ENCODE measurements around the gene BZW1. TPM values are rescaled to one million over a fixed set of nuclear protein-coding genes. Genes with fewer than 3 reads are reported as not detected.

BZW1 gene
- total RNA-seq, 1 experiment from 2014 or later, result 553 TPM

DNA sequence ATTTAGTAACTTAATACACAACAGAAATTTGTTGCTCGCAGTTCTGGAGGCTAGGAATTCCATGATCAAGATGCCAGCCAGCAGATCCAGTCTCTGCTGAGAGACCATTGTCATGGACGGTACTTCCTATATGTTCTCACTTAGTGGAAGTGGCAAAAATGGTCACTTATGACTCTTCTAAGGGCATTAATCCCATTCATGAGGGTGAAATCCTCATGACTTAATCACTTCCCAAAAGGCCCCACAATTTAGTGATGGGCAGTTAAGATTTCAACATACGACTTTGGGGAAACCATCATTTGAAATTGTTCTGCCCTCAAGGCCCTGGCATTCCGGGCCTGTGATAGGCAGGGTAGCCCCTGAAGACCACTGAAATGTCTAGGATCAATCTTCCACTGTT, 23.0 kb downstream of the BZW1 start:
- no peak for DNase-seq (ENCODE audit: low read depth)

DNA sequence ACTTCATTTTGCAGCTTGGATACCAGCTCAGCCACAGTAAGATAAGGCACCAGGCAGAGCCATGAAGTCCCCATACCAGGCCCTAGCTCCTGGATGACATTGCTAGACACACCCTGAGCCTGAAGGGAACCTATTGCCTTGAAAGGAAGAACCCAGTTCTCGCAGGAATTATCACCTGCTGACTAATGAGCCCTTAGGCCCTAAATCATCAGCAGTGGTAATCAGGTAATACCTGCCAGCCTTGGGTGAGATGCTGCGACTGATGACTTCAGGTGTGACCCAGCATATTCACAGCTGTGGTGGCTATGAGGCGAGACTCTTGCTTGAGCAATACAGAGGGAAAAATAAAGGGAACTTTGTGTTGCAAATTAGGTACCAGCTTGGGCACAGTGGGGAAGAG, 27.8 kb downstream of the BZW1 start:
- no peak for DNase-seq (ENCODE audit: low read depth)

DNA sequence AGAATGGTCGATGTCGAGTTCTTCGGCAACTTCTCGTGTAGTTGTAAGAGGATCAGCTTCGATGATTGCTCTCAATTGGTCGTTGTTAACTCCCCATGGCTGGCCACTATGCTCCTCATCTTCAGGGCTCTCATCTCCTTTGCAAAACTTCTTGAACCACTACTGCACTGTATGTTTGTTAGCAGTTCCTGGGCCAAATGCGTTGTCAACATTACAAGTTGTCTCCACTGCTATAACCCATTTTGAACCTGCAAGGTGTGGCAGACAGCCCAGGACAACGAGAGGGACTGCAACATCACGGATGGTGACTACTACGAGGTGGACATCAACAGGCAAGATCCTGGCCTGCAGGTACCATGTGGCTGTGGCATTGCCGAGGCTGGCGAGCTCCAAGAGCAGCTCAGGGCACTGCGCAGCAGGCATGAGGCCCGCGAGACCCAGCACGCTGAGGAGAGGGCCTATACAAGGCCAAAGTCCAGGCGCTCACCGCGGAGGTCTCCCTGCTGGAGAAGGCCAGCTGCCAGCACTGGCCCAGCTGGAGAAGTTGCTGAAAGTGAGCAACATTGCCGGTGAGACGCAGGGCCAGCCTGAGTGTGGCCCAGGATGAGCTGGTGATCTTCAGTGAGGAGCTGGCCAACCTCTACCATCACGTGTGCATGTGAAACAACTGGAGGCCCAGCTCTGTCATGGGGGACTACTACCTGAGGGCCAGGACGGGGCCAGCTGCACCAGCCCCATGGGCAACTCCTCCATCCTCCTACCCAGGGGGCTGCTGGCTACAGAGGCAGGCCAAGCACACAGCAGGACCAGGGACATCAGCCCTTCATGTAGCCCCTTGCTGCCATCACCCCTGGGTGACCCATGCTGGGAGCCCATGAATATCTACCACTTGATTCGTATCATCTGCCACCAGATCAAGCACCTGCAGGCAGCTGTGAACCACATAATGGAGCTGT, 32.6 kb downstream of the BZW1 start:
- no peak for DNase-seq (ENCODE audit: low read depth)

DNA sequence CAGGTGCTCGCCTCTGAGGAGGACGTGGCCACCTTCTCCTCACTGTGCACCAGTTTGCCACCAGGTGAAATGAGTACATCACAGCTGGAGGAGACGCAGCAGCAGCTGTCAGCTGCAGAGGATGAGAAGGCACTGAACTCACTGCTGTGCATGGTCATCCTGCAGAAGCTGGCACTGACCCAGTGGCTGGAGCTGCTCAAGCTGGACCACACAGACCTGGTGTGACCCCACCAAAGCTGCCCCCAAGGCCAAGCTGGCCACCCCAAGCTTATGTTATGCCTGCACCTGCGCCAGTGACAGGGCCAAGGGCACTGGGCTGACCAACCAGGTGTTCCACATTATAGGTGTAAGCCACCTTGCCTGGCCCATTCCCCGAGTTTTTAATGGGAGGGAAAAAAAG, 33.5 kb downstream of the BZW1 start:
- no peak for DNase-seq (ENCODE audit: low read depth)

DNA sequence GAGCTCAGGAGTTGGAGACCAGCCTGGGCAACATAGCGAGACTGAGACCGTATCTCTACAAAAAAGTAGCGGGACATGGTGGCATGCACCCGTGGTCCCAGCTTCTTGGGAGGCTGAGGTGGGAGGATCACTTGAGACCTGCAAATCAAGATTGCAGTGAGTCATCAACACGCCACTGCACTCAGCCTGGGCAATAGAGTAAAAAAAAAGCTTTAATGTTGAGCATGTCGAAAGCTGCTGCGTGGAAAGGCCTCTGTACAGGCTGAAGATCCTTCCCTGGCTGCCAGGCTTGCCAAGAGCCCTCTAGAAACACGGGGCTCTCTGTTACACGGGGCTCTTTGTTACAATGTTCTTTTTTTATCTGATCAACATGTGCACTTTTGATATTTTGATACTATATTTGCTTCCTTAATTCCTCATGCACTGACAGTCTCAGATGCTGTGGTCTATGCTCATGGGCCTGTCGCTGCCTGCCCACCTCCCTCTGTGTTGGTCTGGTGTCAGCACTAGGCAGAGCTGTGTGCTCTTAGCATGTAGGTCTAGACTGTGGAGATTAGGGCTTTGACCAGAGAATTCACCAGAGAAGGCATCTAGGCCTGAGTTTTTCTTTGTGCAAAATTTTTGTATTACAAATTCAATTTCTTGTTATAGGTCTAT, 34.1 kb downstream of the BZW1 start:
- no peak for DNase-seq (ENCODE audit: low read depth)

DNA sequence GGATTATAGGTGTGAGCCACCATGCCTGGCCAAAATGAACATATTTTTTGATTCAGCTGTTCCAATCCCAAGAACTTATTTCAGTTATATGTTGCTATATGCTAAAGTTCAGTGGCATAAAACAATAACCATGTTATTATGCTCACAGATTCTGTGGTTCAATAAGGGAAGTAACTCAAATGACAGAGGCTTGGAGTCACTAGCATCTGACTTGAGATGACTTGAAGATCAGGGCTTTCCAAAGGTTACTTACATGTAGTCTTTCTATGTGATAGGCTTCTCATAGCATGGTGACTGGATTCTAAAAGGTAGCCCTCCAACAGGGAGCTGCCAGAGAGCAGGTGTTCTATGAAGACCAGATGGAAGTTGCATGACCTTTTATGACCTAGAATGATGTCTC, 35.6 kb downstream of the BZW1 start:
- DNase-seq (ENCODE audit: low read depth), result no peak

DNA sequence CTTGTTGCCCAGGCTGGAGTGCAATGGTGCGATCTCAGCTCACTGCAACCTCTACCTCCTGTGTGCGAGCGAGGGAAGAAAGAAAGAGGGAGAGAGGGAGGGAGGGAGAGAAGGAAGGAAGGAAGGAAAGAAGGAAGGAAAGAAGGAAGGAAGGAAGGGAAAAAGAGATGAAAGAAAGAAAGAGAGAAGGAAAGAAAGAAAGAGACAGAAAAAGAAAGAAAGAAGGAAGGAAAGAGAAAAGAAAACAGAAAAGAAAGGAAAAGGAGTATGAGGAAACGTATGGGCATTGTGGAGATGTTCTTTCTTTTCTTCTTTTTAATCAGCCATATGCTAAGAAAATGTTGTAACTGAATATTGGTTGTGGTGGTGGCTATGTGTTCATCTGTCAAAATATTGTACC, 36.2 kb downstream of the BZW1 start:
- no peak for DNase-seq (ENCODE audit: low read depth)

DNA sequence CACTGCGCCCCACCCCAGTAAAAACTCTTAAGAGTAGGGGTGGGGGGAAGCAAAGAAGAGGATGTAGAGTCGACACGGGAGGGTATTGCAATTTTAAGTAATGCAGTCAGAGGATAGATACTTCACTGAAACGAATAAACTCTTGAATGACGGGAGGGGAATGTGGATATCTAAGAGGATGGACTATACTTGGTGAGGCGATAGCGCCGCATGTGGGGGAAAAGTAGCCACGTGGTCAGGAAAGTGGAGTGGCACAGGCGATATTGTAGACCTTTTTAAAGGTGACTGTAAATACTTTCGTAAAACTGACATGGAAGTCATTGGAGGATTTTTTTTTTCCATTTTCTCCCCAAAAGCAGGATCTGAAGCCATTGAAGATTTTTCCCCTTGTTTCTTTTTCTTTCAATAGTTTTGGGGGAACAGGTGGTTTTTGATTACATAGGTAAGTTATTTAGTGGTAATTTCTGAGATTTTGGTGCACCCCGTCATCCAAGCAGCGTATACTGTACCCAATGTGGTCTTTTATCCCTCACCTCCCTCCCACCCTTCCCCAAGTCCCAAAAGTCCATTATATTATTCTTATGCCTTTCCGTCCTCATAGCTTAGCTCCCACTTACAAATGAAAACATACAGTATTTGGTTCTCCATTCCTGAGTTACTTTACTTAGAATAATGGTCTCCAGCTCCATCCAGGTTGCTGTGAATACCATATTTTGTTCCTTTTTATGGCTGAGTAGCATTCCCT, 39.0 kb downstream of the BZW1 start:
- DNase-seq (ENCODE audit: low read depth), result no peak

DNA sequence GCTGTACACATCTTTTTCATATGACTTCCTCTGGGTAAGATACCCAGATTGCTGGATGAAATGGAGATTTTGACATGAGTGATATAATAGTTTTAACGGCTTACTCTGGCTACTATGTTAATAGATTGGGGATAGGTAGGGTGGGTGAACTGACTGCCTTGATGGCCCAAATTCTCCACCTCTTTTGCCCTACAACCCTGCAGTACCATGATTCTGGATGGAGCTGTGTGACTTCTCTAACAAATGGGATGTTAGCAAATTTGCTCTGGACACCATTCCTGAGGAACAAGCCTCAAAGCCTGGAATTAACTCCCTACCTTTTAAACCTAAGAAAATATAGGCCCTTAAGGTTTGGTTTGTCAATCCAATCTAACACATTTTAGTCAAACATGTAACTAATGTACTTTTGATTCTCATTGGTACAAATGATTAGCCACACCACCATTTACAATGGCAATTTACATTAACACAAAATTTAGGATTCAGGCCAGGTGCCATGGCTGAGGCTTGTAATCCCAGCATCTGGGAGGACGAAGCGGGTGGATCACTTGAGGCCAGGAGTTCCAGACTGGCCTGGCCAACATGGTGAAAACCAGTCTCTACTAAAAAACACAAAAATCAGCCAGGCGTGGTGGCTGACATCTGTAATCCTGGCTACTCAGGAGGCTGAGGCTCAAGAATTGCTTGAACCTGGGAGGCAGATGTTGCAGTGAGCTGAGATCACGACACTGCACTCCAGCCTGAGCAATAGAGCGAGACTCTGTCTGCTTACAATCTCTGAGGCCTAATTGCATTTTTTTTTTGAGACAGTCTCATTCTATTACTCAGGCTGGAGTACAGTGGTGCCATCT, 39.9 kb downstream of the BZW1 start:
- no peak for DNase-seq (ENCODE audit: low read depth)

DNA sequence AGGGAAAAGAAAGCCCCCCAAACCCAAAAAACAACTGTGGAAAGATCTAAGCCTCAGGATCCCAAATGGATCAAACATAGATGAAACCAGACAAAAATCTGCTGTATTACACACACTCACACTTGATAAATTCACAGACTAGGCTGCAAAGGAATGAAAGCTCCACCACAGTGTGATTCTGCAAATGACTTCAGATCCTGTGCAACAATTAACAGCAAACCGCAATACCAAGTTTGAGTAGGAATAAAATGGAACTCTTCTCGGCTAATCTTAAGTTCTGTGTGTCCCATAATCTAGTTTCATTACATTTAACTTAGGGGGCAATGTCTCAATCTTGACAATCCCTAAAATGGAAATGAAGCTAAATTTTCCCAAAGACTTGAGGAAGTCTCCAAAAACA, 40.9 kb downstream of the BZW1 start:
- no peak for DNase-seq (ENCODE audit: low read depth)

DNA sequence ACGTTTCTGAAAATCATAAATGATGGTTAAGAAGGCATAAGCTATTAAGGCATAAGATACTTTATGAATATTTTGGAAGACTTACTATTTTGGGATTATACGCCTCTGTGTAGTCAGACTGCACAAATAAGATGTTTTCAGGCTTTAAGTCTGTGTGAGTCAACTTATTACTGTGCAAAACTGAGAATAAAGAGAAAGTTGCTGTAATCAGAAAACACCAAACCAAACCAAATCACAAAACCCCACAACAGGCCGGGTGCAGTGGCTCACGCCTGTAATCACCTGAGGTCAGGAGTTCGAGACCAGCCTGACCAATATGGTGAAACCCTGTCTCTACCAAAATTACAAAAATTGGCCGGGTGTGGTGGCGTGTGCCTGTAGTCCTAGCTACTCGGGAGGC, 45.1 kb downstream of the BZW1 start:
- no peak for DNase-seq (ENCODE audit: low read depth)

DNA sequence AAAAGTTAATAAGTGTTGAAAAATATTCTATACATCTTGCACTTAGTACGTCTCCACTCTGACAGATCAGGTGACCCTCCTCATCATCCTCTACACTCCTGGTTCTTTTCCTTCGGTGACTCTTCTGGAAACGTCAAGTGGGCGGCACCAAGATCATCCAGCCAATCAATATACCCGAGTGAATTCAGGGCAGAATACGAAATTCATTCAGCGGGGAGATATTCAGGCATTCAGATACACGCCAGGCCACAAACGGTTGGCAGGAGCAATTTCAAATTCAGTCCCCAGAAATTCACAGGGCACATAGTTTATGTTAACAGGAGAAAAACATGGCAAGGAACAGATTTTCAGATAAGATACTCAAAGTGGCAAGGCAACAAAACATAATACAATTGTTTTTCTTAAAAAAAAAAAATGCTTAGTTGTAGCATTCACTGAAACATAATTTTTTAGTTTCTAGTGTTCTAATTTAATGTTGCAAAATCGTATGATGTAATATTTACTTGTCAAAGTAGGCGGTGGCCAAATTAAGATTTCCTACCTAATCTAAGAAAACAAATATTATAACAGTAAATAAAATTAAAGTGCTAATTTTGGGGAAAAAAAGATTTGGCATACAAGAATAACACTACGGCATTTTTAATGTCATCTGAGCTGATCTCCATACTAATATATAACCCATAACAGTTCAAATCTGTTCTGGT, 48.5 kb downstream of the BZW1 start:
- no peak for DNase-seq (ENCODE audit: low read depth)

DNA sequence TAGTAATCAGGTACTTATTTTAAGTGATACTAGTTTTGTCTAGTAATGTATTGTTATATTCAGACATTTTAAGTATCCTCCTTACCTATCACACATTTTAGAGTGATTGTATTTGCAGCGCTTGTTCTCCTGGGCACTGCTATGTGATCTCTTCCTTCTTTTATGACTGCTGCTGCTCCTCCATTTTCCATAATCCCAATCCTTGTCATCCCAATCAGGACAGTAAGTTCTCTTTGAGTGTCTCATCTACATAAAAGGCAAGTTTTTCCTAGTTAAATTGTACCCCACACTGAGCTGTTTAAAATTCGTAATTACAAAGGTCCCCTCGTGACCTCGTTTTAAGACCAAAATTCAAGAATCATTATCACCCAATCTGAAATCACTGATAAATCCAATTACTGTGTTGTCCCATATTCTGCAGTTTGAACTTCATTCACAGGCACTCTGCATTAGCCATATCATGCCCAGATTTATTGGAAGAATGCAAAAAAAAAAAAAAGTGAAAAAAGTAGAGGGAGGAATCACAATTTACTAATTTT, 50.0 kb downstream of the BZW1 start:
- DNase-seq (ENCODE audit: low read depth), result no peak

DNA sequence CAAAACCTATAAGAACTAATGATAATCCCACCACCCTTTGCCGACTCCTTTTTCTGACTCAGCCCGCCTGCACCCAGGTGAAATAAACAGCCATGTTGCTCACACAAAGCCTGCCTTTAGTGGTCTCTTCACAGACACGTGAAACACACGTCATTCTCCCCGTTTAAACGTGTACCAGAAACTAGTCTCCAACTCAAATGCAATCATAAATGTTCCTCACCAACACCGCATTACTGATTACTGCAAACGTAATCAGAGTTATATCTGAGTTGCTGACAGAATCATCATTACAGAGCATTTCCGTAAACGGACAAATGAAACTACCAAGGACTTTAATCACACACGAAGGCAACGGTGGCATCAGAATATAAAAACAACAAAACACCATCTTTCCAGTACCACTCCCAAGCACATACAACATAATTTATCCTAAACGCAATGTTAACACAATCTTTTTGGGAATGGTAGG, 50.9 kb downstream of the BZW1 start:
- DNase-seq (ENCODE audit: low read depth), result peak; percentile 72

DNA sequence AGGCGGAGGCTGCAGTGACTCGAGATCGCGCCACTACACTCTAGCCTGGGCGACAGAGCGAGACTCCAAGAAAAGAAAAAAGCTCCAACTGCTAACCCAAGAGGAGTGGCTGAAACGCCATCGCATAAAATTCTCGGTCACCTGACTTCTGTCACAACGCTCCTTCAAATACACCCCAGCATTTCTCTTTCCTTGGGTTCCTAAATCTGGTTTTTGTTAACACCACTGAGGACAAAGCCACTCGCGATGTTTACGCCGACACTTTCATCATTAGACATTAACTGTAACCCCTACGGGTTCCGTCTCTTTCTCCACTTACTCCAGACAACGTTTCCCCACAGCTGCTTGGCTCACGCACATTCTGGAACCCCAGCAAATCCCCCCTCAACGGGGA, 52.1 kb downstream of the BZW1 start:
- DNase-seq (ENCODE audit: low read depth), result peak; percentile 34

DNA sequence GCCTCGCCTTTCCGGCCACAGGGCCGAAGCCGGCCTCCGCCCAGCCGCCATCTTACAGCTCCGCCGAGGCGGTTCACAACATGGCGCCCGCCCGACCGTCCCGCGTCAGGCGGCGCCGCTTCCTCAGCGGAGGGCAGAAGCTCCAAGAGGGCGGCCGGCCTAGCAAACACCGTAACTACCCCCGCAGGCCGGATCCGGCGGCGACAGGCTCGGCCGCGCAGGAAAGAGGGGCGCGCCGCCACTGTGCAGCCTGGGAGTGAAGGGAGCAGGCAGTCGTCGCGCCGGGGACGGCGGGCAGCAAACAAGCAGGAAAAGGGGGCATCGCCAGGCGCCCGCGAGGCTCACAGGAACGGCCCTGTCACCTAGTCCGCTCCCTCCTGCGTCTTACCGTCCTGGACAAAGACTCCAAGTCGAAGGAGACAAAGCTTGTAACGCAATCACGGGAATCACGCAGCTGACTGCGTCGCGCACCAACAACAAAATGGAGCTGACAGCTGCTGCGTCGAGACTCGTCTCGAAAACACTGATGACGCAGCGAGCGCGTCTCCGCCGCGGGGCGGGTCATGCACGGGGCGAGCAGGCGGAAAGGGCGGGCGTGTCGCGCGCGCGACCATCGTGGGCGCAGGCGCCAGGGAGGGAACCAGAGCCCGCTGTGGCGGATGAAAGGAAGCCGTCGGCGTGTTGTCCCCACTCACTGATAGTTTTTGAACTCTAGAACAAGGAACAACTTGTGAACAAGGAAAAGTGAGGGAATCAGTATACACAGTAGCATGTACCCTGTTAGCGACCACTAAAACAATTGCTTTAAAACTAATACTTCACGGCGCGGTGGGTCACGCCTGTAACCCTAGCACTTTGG, 52.7 kb downstream of the BZW1 start, which contains the start of gene CLK1:
TSS of gene CLK1 (minus strand) at position 483 of the 859 bp plus-strand sequence. CDS start 2,796 bp downstream, outside the sequence.
- peak; percentile 88 for DNase-seq (ENCODE audit: low read depth)

DNA sequence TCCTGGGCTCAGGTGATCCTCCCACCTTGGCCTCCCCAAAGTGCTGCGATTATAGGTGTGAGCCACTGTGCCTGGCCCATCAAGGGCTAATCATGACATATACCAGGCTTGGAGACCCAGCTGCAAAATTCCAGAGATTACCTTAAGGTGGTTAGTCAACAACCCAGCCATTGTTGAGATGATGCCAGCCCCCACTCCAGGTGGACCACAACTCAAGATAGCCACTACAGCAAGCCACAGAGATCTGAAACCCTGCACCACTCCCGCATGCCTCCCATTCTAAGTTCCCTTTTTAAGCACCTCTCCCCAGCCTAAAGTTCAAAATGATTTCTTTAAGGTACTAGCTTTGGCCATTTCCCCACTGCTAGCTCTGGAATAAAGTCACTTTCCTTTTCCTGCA, 57.3 kb downstream of the BZW1 start:
- DNase-seq (ENCODE audit: low read depth), result no peak

DNA sequence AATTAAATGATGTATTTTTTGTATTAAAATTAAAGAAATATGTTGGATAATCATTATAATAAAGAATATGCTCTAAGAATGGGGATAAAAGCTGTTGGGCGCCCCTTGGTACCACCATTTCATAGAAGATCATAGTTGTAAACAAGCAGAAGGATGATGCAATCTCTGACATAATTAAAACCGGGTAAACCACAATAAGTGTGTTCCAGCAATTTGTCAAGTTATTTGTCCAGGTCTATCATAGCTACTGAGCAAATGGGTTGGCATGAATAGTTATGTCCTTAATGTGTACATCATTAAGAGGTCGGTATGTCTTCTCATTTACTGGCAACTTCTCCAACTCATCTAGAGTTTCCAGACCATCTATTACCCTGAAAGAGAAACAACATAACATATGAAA, 59.4 kb downstream of the BZW1 start:
- no peak for DNase-seq (ENCODE audit: low read depth)

DNA sequence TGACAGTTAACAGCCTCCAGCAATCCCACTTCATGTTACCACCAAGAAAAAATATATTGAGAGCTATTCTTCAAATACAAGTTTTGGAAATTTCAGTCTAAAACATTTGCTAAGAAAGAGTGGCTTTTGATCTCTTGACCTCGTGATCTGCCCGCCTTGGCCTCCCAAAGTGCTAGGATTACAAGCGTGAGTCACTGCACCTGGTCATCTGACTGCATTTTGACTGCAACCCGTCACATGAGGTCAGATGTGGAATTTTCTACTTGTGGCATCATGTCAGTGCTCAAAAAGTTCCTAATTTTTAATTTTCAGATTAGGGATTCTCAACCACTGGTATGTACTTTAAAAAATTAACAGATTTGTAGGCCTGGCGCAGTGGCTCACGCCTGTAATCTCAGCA, 61.9 kb downstream of the BZW1 start:
- no peak for DNase-seq (ENCODE audit: low read depth)
